ENCODE data around the gene SOAT1.
A peak's percentile ranks its signal among the peaks of the same experiment; 100 is the strongest.
"Not testable (repeated sequence)": the region's sequence is repeated elsewhere in the genome, so short reads cannot be mapped to it uniquely, and the experiment has no call there.

The SOAT1 gene

GRCh38 chr1:179325836-179326235, 32.2 kb downstream of the SOAT1 start:
- H3K9me3 Mint-ChIP-seq: peaks cover 0 to 12% of the 10 kb centered on the region in 2 donors

GRCh38 chr1:179326746-179327145, 33.1 kb downstream of the SOAT1 start:
- DNase-seq: no peak
- Mint-ChIP-seq H3K4me3 (no peak overlapping the region), H3K27me3 (no peaks in the 10 kb centered on the region), H3K27ac (no peak overlapping the region), H3K4me1 (peaks cover 17% of the 10 kb centered on the region), H3K9me3 (peaks cover 0 to 5% of the 10 kb centered on the region in 2 donors)
- ATAC-seq: no peak

More at GRCh38 chr1:179325836-179326235, 32.2 kb downstream of the SOAT1 start:
- Mint-ChIP-seq H3K4me1 (peaks cover 23% of the 10 kb centered on the region), H3K27ac (no peak overlapping the region), H3K27me3 (no peaks in the 10 kb centered on the region), H3K4me3 (no peak overlapping the region)
- ATAC-seq: no peak
- DNase-seq: no peak

GRCh38 chr1:179327196-179327595, 33.6 kb downstream of the SOAT1 start:
- Mint-ChIP-seq H3K9me3 (peaks cover 0 to under 1% of the 10 kb centered on the region in 2 donors), H3K27ac (no peak overlapping the region), H3K27me3 (no peaks in the 10 kb centered on the region), H3K4me1 (peaks cover 12% of the 10 kb centered on the region), H3K4me3 (no peak overlapping the region)
- ATAC-seq (no peak), DNase-seq (no peak)

- no peak overlapping the region for H3K4me3 Mint-ChIP-seq
- peaks cover 14% of the 10 kb centered on the region for H3K4me1 Mint-ChIP-seq
- H3K9me3 Mint-ChIP-seq: no peaks in the 10 kb centered on the region
- H3K27ac Mint-ChIP-seq: no peak overlapping the region
- ATAC-seq (no peak), DNase-seq (no peak)
- no peaks in the 10 kb centered on the region for H3K27me3 Mint-ChIP-seq
Observed at GRCh38 chr1:179327679-179328078, 34.1 kb downstream of the SOAT1 start.

GRCh38 chr1:179329862-179330261, 36.3 kb downstream of the SOAT1 start:
- DNase-seq (no peak), ATAC-seq (no peak)
- Mint-ChIP-seq H3K27ac (no peak overlapping the region), H3K27me3 (no peaks in the 10 kb centered on the region), H3K4me3 (no peak overlapping the region), H3K9me3 (no peaks in the 10 kb centered on the region), H3K4me1 (peaks cover 22% of the 10 kb centered on the region)

- ATAC-seq (no peak), DNase-seq (no peak)
- Mint-ChIP-seq H3K4me3 (no peak overlapping the region), H3K27me3 (no peaks in the 10 kb centered on the region), H3K4me1 (peaks cover 26% of the 10 kb centered on the region), H3K27ac (peak overlapping the region in 1 of 2 donors; percentile 71), H3K9me3 (no peaks in the 10 kb centered on the region)
Observed at GRCh38 chr1:179334440-179334839, 40.8 kb downstream of the SOAT1 start.

- DNase-seq (no peak), ATAC-seq (no peak)
- Mint-ChIP-seq H3K4me3 (no peak overlapping the region), H3K27ac (no peak overlapping the region), H3K9me3 (no peaks in the 10 kb centered on the region), H3K4me1 (peaks cover 17% of the 10 kb centered on the region), H3K27me3 (no peaks in the 10 kb centered on the region)
Observed at GRCh38 chr1:179337288-179337687, 43.7 kb downstream of the SOAT1 start.

- no peaks in the 10 kb centered on the region for H3K9me3 Mint-ChIP-seq
- no peak for ATAC-seq
Observed at GRCh38 chr1:179337942-179338560, 44.5 kb downstream of the SOAT1 start.

GRCh38 chr1:179340918-179341317, 47.3 kb downstream of the SOAT1 start:
- Mint-ChIP-seq H3K27ac (no peak overlapping the region), H3K4me1 (peaks cover 5% of the 10 kb centered on the region), H3K4me3 (no peak overlapping the region), H3K9me3 (no peaks in the 10 kb centered on the region), H3K27me3 (no peaks in the 10 kb centered on the region)
- DNase-seq (no peak), ATAC-seq (no peak)

More at GRCh38 chr1:179337942-179338560, 44.5 kb downstream of the SOAT1 start:
- Mint-ChIP-seq H3K27me3 (no peaks in the 10 kb centered on the region), H3K4me3 (no peak overlapping the region), H3K4me1 (peaks cover 13% of the 10 kb centered on the region), H3K27ac (peak overlapping the region in 1 of 2 donors; percentile 27)
- DNase-seq: no peak

- no peak for ATAC-seq
Observed at GRCh38 chr1:179341943-179342547, 48.4 kb downstream of the SOAT1 start.

GRCh38 chr1:179342740-179343404, 49.3 kb downstream of the SOAT1 start:
- DNase-seq (no peak), ATAC-seq (no peak)
- Mint-ChIP-seq H3K27me3 (no peaks in the 10 kb centered on the region), H3K4me1 (peaks cover 5% of the 10 kb centered on the region), H3K9me3 (no peaks in the 10 kb centered on the region), H3K27ac (peak overlapping the region in 1 of 2 donors; percentile 37), H3K4me3 (no peak overlapping the region)

More at GRCh38 chr1:179341943-179342547, 48.4 kb downstream of the SOAT1 start:
- Mint-ChIP-seq H3K4me1 (peaks cover 5% of the 10 kb centered on the region), H3K27me3 (no peaks in the 10 kb centered on the region), H3K4me3 (no peak overlapping the region), H3K27ac (peak overlapping the region in 1 of 2 donors; percentile 79), H3K9me3 (no peaks in the 10 kb centered on the region)
- DNase-seq: no peak

- no peaks in the 10 kb centered on the region for H3K9me3 Mint-ChIP-seq
- no peaks in the 10 kb centered on the region for H3K4me1 Mint-ChIP-seq
- no peaks in the 10 kb centered on the region for H3K27me3 Mint-ChIP-seq
- no peak for ATAC-seq
- H3K4me3 Mint-ChIP-seq: no peak overlapping the region
- no peak for DNase-seq
- H3K27ac Mint-ChIP-seq: no peak overlapping the region
Observed at GRCh38 chr1:179351281-179351680, 57.7 kb downstream of the SOAT1 start.

GRCh38 chr1:179352236-179352635, 58.6 kb downstream of the SOAT1 start:
- Mint-ChIP-seq H3K27ac (no peak overlapping the region), H3K4me1 (no peaks in the 10 kb centered on the region), H3K9me3 (no peaks in the 10 kb centered on the region), H3K4me3 (no peak overlapping the region), H3K27me3 (no peaks in the 10 kb centered on the region)
- ATAC-seq: no peak
- DNase-seq: no peak

GRCh38 chr1:179353546-179353945, 59.9 kb downstream of the SOAT1 start:
- Mint-ChIP-seq H3K4me3 (no peak overlapping the region), H3K27ac (peak overlapping the region; percentile 60 to 65), H3K9me3 (no peaks in the 10 kb centered on the region), H3K27me3 (no peaks in the 10 kb centered on the region), H3K4me1 (no peaks in the 10 kb centered on the region)
- DNase-seq: no peak
- no peak for ATAC-seq

- not testable (repeated sequence) for ATAC-seq, H3K27ac Mint-ChIP-seq, H3K4me3 Mint-ChIP-seq, DNase-seq, H3K4me1 Mint-ChIP-seq, H3K27me3 Mint-ChIP-seq, H3K9me3 Mint-ChIP-seq
Observed at GRCh38 chr1:179361631-179362030, 68.0 kb downstream of the SOAT1 start.
